Measurements from ENCODE around the gene WDR38. TPM values are rescaled to one million over a fixed set of nuclear protein-coding genes. Genes with fewer than 3 reads are reported as not detected.
A peak's percentile ranks its signal among the peaks of the same experiment; 100 is the strongest.

The WDR38 gene
- total RNA-seq, 1 donor from 2014 or later: not detected

GRCh38 chr9:124873664-124874063 is 20.4 kb downstream of the WDR38 start:
- Histone ChIP-seq H3K9me3 (no peaks in the 10 kb centered on the region), H3K27me3 (no peaks in the 10 kb centered on the region), H3K4me1 (peaks cover 39% of the 10 kb centered on the region), H3K4me3 (no peak overlapping the region), H3K27ac (peak overlapping the region; percentile 60), H3K36me3 (peaks cover 56% of the 10 kb centered on the region)
- DNase-seq: no peak
- intact Hi-C loops (cut with DNase I): no loop called here
- no peak for TF ChIP-seq CTCF (IDR thresholded peaks at IDR 0.05)
- ATAC-seq: no peak

GRCh38 chr9:124875501-124875900 is 22.2 kb downstream of the WDR38 start:
- Histone ChIP-seq H3K36me3 (peaks cover 75% of the 10 kb centered on the region), H3K27ac (no peak overlapping the region), H3K4me3 (no peak overlapping the region), H3K27me3 (no peaks in the 10 kb centered on the region), H3K9me3 (no peaks in the 10 kb centered on the region), H3K4me1 (peaks cover 36% of the 10 kb centered on the region)
- no peak for TF ChIP-seq CTCF (IDR thresholded peaks at IDR 0.05)
- intact Hi-C loops (cut with DNase I): no loop called here
- DNase-seq (no peak), ATAC-seq (no peak)

GRCh38 chr9:124877021-124877782 is 23.9 kb downstream of the WDR38 start:
- intact Hi-C loops (cut with DNase I): no loop called here
- TF ChIP-seq CTCF (IDR thresholded peaks at IDR 0.05): no peak
- Histone ChIP-seq H3K36me3 (peaks cover 92% of the 10 kb centered on the region), H3K27ac (no peak overlapping the region), H3K9me3 (no peaks in the 10 kb centered on the region), H3K4me3 (no peak overlapping the region), H3K4me1 (peaks cover 21% of the 10 kb centered on the region), H3K27me3 (no peaks in the 10 kb centered on the region)
- DNase-seq (no peak), ATAC-seq (no peak)

- Histone ChIP-seq H3K36me3 (peaks cover 99% of the 10 kb centered on the region), H3K4me3 (no peak overlapping the region), H3K9me3 (no peaks in the 10 kb centered on the region), H3K27me3 (no peaks in the 10 kb centered on the region), H3K27ac (no peak overlapping the region), H3K4me1 (peaks cover 13% of the 10 kb centered on the region)
- ATAC-seq: peak; percentile 27
- TF ChIP-seq CTCF (IDR thresholded peaks at IDR 0.05): no peak
- no peak for DNase-seq
- intact Hi-C loops (cut with DNase I): no loop called here
Observed at GRCh38 chr9:124878021-124878420, 24.8 kb downstream of the WDR38 start.

- Histone ChIP-seq H3K27me3 (no peaks in the 10 kb centered on the region), H3K9me3 (no peaks in the 10 kb centered on the region), H3K27ac (peak overlapping the region; percentile 36), H3K4me3 (no peak overlapping the region), H3K36me3 (peaks cover 96% of the 10 kb centered on the region), H3K4me1 (peaks cover 8% of the 10 kb centered on the region)
- intact Hi-C loops (cut with DNase I): no loop called here
- TF ChIP-seq CTCF (IDR thresholded peaks at IDR 0.05): no peak
- no peak for DNase-seq
- no peak for ATAC-seq
Observed at GRCh38 chr9:124878518-124878917, 25.3 kb downstream of the WDR38 start.
